Measurements from ENCODE around the gene RAB35. TPM values are rescaled to one million over a fixed set of nuclear protein-coding genes. Genes with fewer than 3 reads are reported as not detected.

Gene RAB35
- total RNA-seq, 1 experiment from 2014 or later: 30.0 TPM

GRCh38 chr12:120132863-120133385, 16.4 kb upstream of the RAB35 start:
- no peak for DNase-seq (ENCODE audit: low spot score)

GRCh38 chr12:120132054-120132836, 15.7 kb upstream of the RAB35 start:
- no peak for DNase-seq (ENCODE audit: low spot score)

GRCh38 chr12:120131116-120131515, 14.6 kb upstream of the RAB35 start:
- no peak for DNase-seq (ENCODE audit: low spot score)

GRCh38 chr12:120130011-120130410, 13.5 kb upstream of the RAB35 start:
- DNase-seq (ENCODE audit: low spot score): no peak

GRCh38 chr12:120126635-120127005, 10.1 kb upstream of the RAB35 start:
- DNase-seq (ENCODE audit: low spot score): no peak

- no peak for DNase-seq (ENCODE audit: low spot score)
Measured at GRCh38 chr12:120125792-120126634, 9.5 kb upstream of the RAB35 start.

- DNase-seq (ENCODE audit: low spot score): no peak
Measured at GRCh38 chr12:120125029-120125428, 8.5 kb upstream of the RAB35 start.

GRCh38 chr12:120121766-120122293, 5.3 kb upstream of the RAB35 start:
- DNase-seq (ENCODE audit: low spot score): no peak

- DNase-seq (ENCODE audit: low spot score): no peak
Measured at GRCh38 chr12:120121343-120121742, 4.8 kb upstream of the RAB35 start.

- DNase-seq (ENCODE audit: low spot score): peak; percentile 51
Measured at GRCh38 chr12:120119271-120119973, 2.9 kb upstream of the RAB35 start.

- peak; percentile 54 for DNase-seq (ENCODE audit: low spot score)
Measured at GRCh38 chr12:120118321-120119061, 1.9 kb upstream of the RAB35 start.

- no peak for DNase-seq (ENCODE audit: low spot score)
Measured at GRCh38 chr12:120117961-120118320, 1.4 kb upstream of the RAB35 start.

- peak; percentile 84 for DNase-seq (ENCODE audit: low spot score)
Measured at GRCh38 chr12:120116792-120117651, 469 bp upstream of the RAB35 start.

- peak; percentile 18 for DNase-seq (ENCODE audit: low spot score)
Measured at GRCh38 chr12:120115692-120116440, 687 bp downstream of the RAB35 start.

- DNase-seq (ENCODE audit: low spot score): no peak
Measured at GRCh38 chr12:120115066-120115465, 1.5 kb downstream of the RAB35 start.

- no peak for DNase-seq (ENCODE audit: low spot score)
Measured at GRCh38 chr12:120110550-120111501, 5.7 kb downstream of the RAB35 start.

GRCh38 chr12:120109570-120110267, 6.8 kb downstream of the RAB35 start:
- no peak for DNase-seq (ENCODE audit: low spot score)

- DNase-seq (ENCODE audit: low spot score): no peak
Measured at GRCh38 chr12:120106151-120106550, 10.4 kb downstream of the RAB35 start.

Data from A172 (cell line).